ENCODE data around the gene PGAM5. TPM values are rescaled to one million over a fixed set of nuclear protein-coding genes. Genes with fewer than 3 reads are reported as not detected.

The PGAM5 gene
- total and polyA plus RNA-seq, 9 of the 15 experiments (the other 6 are each of a cell fraction or from before 2014, with no cell fraction given), result 7.4 to 121 (median 69.5) TPM

GRCh38 chr12:132765361-132765760 lies 54.7 kb downstream of the PGAM5 start:
- peak; percentile 31 for ATAC-seq
- FAIRE-seq, result peak; percentile 6
- Histone ChIP-seq H3K27ac (ENCODE audit: extremely low read depth, low read depth, low read length) (peak overlapping the region; percentile 50), H3K36me3 (ENCODE audit: control insufficient read depth, insufficient read depth, low read length) (peaks cover 12% of the 10 kb centered on the region; the same call in 1 of the 3 replicates), H2AFZ (ENCODE audit: low read depth, low read length) (peak overlapping the region; percentile 49; the same call in 1 of the 2 replicates), H4K20me1 (replicated peaks; ENCODE audit: control insufficient read depth, insufficient read depth, low read length) (peaks cover 8% of the 10 kb centered on the region), H3K79me2 (ENCODE audit: control insufficient read depth, insufficient read depth, low read length) (peaks cover 18% of the 10 kb centered on the region), H3K9me3 (replicated peaks; ENCODE audit: control insufficient read depth, insufficient read depth, low read depth, low read length) (no peaks in the 10 kb centered on the region), H3K4me3 (no peak overlapping the region), H3K9ac (ENCODE audit: insufficient read depth in 1 of 2, low read depth in 2 of 2, low read length in 2 of 2) (peak overlapping the region; percentile 37 to 81), H3K27me3 (ENCODE audit: control insufficient read depth in 2 of 2, insufficient read depth in 2 of 2, low read length in 2 of 2) (no peaks in the 10 kb centered on the region), H3K4me1 (replicated peaks in 1 of 2; ENCODE audit: control insufficient read depth in 2 of 2, insufficient read depth in 2 of 2, low read length in 2 of 2) (peaks cover 34 to 67% of the 10 kb centered on the region in 2 experiments), H3K9me1 (ENCODE audit: control insufficient read depth, insufficient read depth, low read length) (no peaks in the 10 kb centered on the region), H3K4me2 (ENCODE audit: insufficient read depth, low read length) (no peak overlapping the region)
- no TSS peak for BruUV-seq (replicated peaks)
- ChIA-PET POLR2A (interaction anchor here (1.1 to 2.0 kb wide), 2 partner anchors 9 to 31 kb away, joined by 3 to 6 read pairs; no protein-coding TSS in a partner anchor), CTCF (ENCODE audit: low intra/inter-chr PET ratio) (no interaction called here)
- 31% methylated on average over 10 of the region's 11 CpGs for WGBS (ENCODE audit: insufficient coverage, low coverage, missing lambda C conversion rate)
- in situ Hi-C loops (cut with MboI), result no loop called here
- DNase-seq (ENCODE audit: extremely low read depth in 1 of 4, low spot score in 3 of 4), result peak in 2 of 4 experiments; percentile 65 to 70
- intact Hi-C loops (cut with micrococcal nuclease), result no loop called here
- TF ChIP-seq ZBTB7A (IDR thresholded peaks at IDR 0.05; ENCODE audit: borderline replicate concordance, control insufficient read depth, low read depth, low read length) (peak; percentile 43; the same call in 1 of the 2 replicates), ZFX (CRISPR knock-in tag; IDR thresholded peaks at IDR 0.05) (0 out of 2 replicates have a peak, but pooled peaks have one; percentile 13), ILF3 (IDR thresholded peaks at IDR 0.05; ENCODE audit: borderline replicate concordance) (0 out of 2 replicates have a peak, but pooled peaks have one; percentile 33), ZNF644 (tag; IDR thresholded peaks at IDR 0.05; ENCODE audit: low read depth) (no peak), POLR2AphosphoS2 (IDR thresholded peaks at IDR 0.05; ENCODE audit: low read length) (no peak), VEZF1 (CRISPR knock-in tag; IDR thresholded peaks at IDR 0.05) (0 out of 2 replicates have a peak, but pooled peaks have one; percentile 18), ZNF507 (tag; conservative IDR thresholded peaks at IDR 0.05) (no peak), ZNF589 (CRISPR knock-in tag; IDR thresholded peaks at IDR 0.05; ENCODE audit: low read depth) (no peak), CTCF (IDR thresholded peaks at IDR 0.05 in 2 of 3, conservative IDR thresholded peaks at IDR 0.05 in 1 of 3; ENCODE audit: insufficient read depth in 2 of 3, low read depth in 1 of 3, low read length in 3 of 3) (peak in 1 of 3 experiments; percentile 17; a peak in 1 of 6 replicates), EP300 (IDR thresholded peaks at IDR 0.05; ENCODE audit: low read length) (peak; percentile 24; the same call in 1 of the 2 replicates)
